ENCODE results near the gene FGFRL1.

FGFRL1 gene

GRCh38 chr4:1017211-1017610 lies 5.8 kb downstream of the FGFRL1 start:
- H3K36me3 ChIP-seq (ENCODE audit: control insufficient read depth in 1 of 2, insufficient read depth in 2 of 2, low read length in 2 of 2) = no peaks in the 10 kb centered on the region
- no peaks in the 10 kb centered on the region for H3K27me3 ChIP-seq (ENCODE audit: low read depth, low read length)
- H3K27ac ChIP-seq (ENCODE audit: low read length) = no peak overlapping the region
- no peaks in the 10 kb centered on the region for H3K9me3 ChIP-seq (ENCODE audit: control insufficient read depth in 1 of 2, low read length in 2 of 2)
- peaks cover 0 to 5% of the 10 kb centered on the region in 2 donors for H3K4me1 ChIP-seq (ENCODE audit: control insufficient read depth in 1 of 2, insufficient read depth in 2 of 2, low read length in 2 of 2)
- no peak overlapping the region for H3K4me3 ChIP-seq (ENCODE audit: low read depth in 1 of 2, low read length in 2 of 2)

GRCh38 chr4:1017706-1018105 lies 6.3 kb downstream of the FGFRL1 start:
- Histone ChIP-seq H3K27me3 (ENCODE audit: low read depth, low read length) (no peaks in the 10 kb centered on the region), H3K4me1 (ENCODE audit: control insufficient read depth in 1 of 2, insufficient read depth in 2 of 2, low read length in 2 of 2) (peaks cover 0 to 2% of the 10 kb centered on the region in 2 donors), H3K9me3 (ENCODE audit: control insufficient read depth in 1 of 2, low read length in 2 of 2) (no peaks in the 10 kb centered on the region), H3K36me3 (ENCODE audit: control insufficient read depth in 1 of 2, insufficient read depth in 2 of 2, low read length in 2 of 2) (no peaks in the 10 kb centered on the region), H3K27ac (ENCODE audit: low read length) (no peak overlapping the region), H3K4me3 (ENCODE audit: low read depth in 1 of 2, low read length in 2 of 2) (no peak overlapping the region)

- Histone ChIP-seq H3K36me3 (ENCODE audit: control insufficient read depth in 1 of 2, insufficient read depth in 2 of 2, low read length in 2 of 2) (no peaks in the 10 kb centered on the region), H3K27me3 (ENCODE audit: low read depth, low read length) (no peaks in the 10 kb centered on the region), H3K4me1 (ENCODE audit: control insufficient read depth in 1 of 2, insufficient read depth in 2 of 2, low read length in 2 of 2) (no peaks in the 10 kb centered on the region), H3K27ac (ENCODE audit: low read length) (no peak overlapping the region), H3K9me3 (ENCODE audit: control insufficient read depth in 1 of 2, low read length in 2 of 2) (no peaks in the 10 kb centered on the region), H3K4me3 (ENCODE audit: low read depth in 1 of 2, low read length in 2 of 2) (no peak overlapping the region)
These were observed 7.0 kb downstream of the FGFRL1 start for GRCh38 chr4:1018147-1019020.

GRCh38 chr4:1019320-1019719 lies 7.9 kb downstream of the FGFRL1 start:
- no peaks in the 10 kb centered on the region for H3K9me3 ChIP-seq (ENCODE audit: control insufficient read depth in 1 of 2, low read length in 2 of 2)
- peaks cover 0 to 2% of the 10 kb centered on the region in 2 donors for H3K36me3 ChIP-seq (ENCODE audit: control insufficient read depth in 1 of 2, insufficient read depth in 2 of 2, low read length in 2 of 2)
- H3K4me1 ChIP-seq (ENCODE audit: control insufficient read depth in 1 of 2, insufficient read depth in 2 of 2, low read length in 2 of 2) = no peaks in the 10 kb centered on the region
- no peaks in the 10 kb centered on the region for H3K27me3 ChIP-seq (ENCODE audit: low read depth, low read length)
- no peak overlapping the region for H3K27ac ChIP-seq (ENCODE audit: low read length)
- no peak overlapping the region for H3K4me3 ChIP-seq (ENCODE audit: low read depth in 1 of 2, low read length in 2 of 2)

- no peaks in the 10 kb centered on the region for H3K9me3 ChIP-seq (ENCODE audit: control insufficient read depth in 1 of 2, low read length in 2 of 2)
- H3K27me3 ChIP-seq (ENCODE audit: low read depth, low read length) = no peaks in the 10 kb centered on the region
- H3K4me3 ChIP-seq (ENCODE audit: low read depth in 1 of 2, low read length in 2 of 2) = no peak overlapping the region
- no peaks in the 10 kb centered on the region for H3K4me1 ChIP-seq (ENCODE audit: control insufficient read depth in 1 of 2, insufficient read depth in 2 of 2, low read length in 2 of 2)
- H3K36me3 ChIP-seq (ENCODE audit: control insufficient read depth in 1 of 2, insufficient read depth in 2 of 2, low read length in 2 of 2) = peaks cover 0 to 8% of the 10 kb centered on the region in 2 donors
- no peak overlapping the region for H3K27ac ChIP-seq (ENCODE audit: low read length)
These were observed 8.5 kb downstream of the FGFRL1 start for GRCh38 chr4:1019729-1020470.

GRCh38 chr4:1021386-1022050 lies 10.1 kb downstream of the FGFRL1 start:
- H3K36me3 ChIP-seq (ENCODE audit: control insufficient read depth in 1 of 2, insufficient read depth in 2 of 2, low read length in 2 of 2) = peaks cover 0 to 8% of the 10 kb centered on the region in 2 donors
- no peaks in the 10 kb centered on the region for H3K27me3 ChIP-seq (ENCODE audit: low read depth, low read length)
- H3K27ac ChIP-seq (ENCODE audit: low read length) = no peak overlapping the region
- H3K9me3 ChIP-seq (ENCODE audit: control insufficient read depth in 1 of 2, low read length in 2 of 2) = no peaks in the 10 kb centered on the region
- H3K4me1 ChIP-seq (ENCODE audit: control insufficient read depth in 1 of 2, insufficient read depth in 2 of 2, low read length in 2 of 2) = no peaks in the 10 kb centered on the region
- no peak overlapping the region for H3K4me3 ChIP-seq (ENCODE audit: low read depth in 1 of 2, low read length in 2 of 2)

- Histone ChIP-seq H3K36me3 (ENCODE audit: control insufficient read depth in 1 of 2, insufficient read depth in 2 of 2, low read length in 2 of 2) (peaks cover 0 to 8% of the 10 kb centered on the region in 2 donors), H3K4me1 (ENCODE audit: control insufficient read depth in 1 of 2, insufficient read depth in 2 of 2, low read length in 2 of 2) (no peaks in the 10 kb centered on the region), H3K27ac (ENCODE audit: low read length) (no peak overlapping the region), H3K27me3 (ENCODE audit: low read depth, low read length) (no peaks in the 10 kb centered on the region), H3K4me3 (ENCODE audit: low read depth in 1 of 2, low read length in 2 of 2) (no peak overlapping the region), H3K9me3 (ENCODE audit: control insufficient read depth in 1 of 2, low read length in 2 of 2) (no peaks in the 10 kb centered on the region)
These were observed 10.8 kb downstream of the FGFRL1 start for GRCh38 chr4:1022051-1022738.

- Histone ChIP-seq H3K36me3 (ENCODE audit: control insufficient read depth in 1 of 2, insufficient read depth in 2 of 2, low read length in 2 of 2) (peaks cover 0 to 8% of the 10 kb centered on the region in 2 donors), H3K4me1 (ENCODE audit: control insufficient read depth in 1 of 2, insufficient read depth in 2 of 2, low read length in 2 of 2) (no peaks in the 10 kb centered on the region), H3K27ac (ENCODE audit: low read length) (no peak overlapping the region), H3K9me3 (ENCODE audit: control insufficient read depth in 1 of 2, low read length in 2 of 2) (no peaks in the 10 kb centered on the region), H3K27me3 (ENCODE audit: low read depth, low read length) (no peaks in the 10 kb centered on the region), H3K4me3 (ENCODE audit: low read depth in 1 of 2, low read length in 2 of 2) (no peak overlapping the region)
These were observed 11.3 kb downstream of the FGFRL1 start for GRCh38 chr4:1022739-1023066.

GRCh38 chr4:1023075-1023640 lies 11.7 kb downstream of the FGFRL1 start:
- Histone ChIP-seq H3K4me1 (ENCODE audit: control insufficient read depth in 1 of 2, insufficient read depth in 2 of 2, low read length in 2 of 2) (no peaks in the 10 kb centered on the region), H3K27me3 (ENCODE audit: low read depth, low read length) (no peaks in the 10 kb centered on the region), H3K4me3 (ENCODE audit: low read depth in 1 of 2, low read length in 2 of 2) (no peak overlapping the region), H3K9me3 (ENCODE audit: control insufficient read depth in 1 of 2, low read length in 2 of 2) (no peaks in the 10 kb centered on the region), H3K27ac (ENCODE audit: low read length) (no peak overlapping the region), H3K36me3 (ENCODE audit: control insufficient read depth in 1 of 2, insufficient read depth in 2 of 2, low read length in 2 of 2) (peaks cover 0 to 8% of the 10 kb centered on the region in 2 donors)

GRCh38 chr4:1023895-1024740 lies 12.7 kb downstream of the FGFRL1 start:
- Histone ChIP-seq H3K4me1 (ENCODE audit: control insufficient read depth in 1 of 2, insufficient read depth in 2 of 2, low read length in 2 of 2) (no peaks in the 10 kb centered on the region), H3K36me3 (ENCODE audit: control insufficient read depth in 1 of 2, insufficient read depth in 2 of 2, low read length in 2 of 2) (peaks cover 0 to 8% of the 10 kb centered on the region in 2 donors), H3K4me3 (ENCODE audit: low read depth in 1 of 2, low read length in 2 of 2) (no peak overlapping the region), H3K9me3 (ENCODE audit: control insufficient read depth in 1 of 2, low read length in 2 of 2) (no peaks in the 10 kb centered on the region), H3K27ac (ENCODE audit: low read length) (no peak overlapping the region), H3K27me3 (ENCODE audit: low read depth, low read length) (no peaks in the 10 kb centered on the region)

Data from muscle layer of duodenum (tissue), 2 donors.